ENCODE measurements around the gene METAP1D. TPM values are rescaled to one million over a fixed set of nuclear protein-coding genes. Genes with fewer than 3 reads are reported as not detected.

Gene METAP1D
- total RNA-seq, 1 experiment from 2014 or later, result 32.4 TPM

- no peaks in the 10 kb centered on the region for H3K9me3 ChIP-seq (ENCODE audit: insufficient read depth, low read depth)
- TF ChIP-seq EZH2 (IDR thresholded peaks at IDR 0.05; ENCODE audit: low read depth) (no peak), CTCF (conservative IDR thresholded peaks at IDR 0.05) (no peak)
- H4K20me1 ChIP-seq (ENCODE audit: insufficient read depth), result no peaks in the 10 kb centered on the region
- H3F3A ChIP-seq (ENCODE audit: insufficient read depth, low read depth), result peaks cover 6% of the 10 kb centered on the region; the same call in 1 of the 2 replicates
- no peak overlapping the region for H3K4me3 ChIP-seq
- no TSS peak for BruUV-seq (replicated peaks)
- CTCF ChIA-PET, result no interaction called here
- peaks cover 9% of the 10 kb centered on the region for H3K4me1 ChIP-seq (replicated peaks; ENCODE audit: insufficient read depth)
- H2AFZ ChIP-seq, result no peak overlapping the region
- no peaks in the 10 kb centered on the region for H3K9me2 ChIP-seq (ENCODE audit: insufficient read depth)
- POLR2A ChIA-PET (ENCODE audit: unreplicated experiment), result interaction anchor here (1.0 kb wide), 1 partner anchor 1363 kb away, joined by 8 read pairs; no protein-coding TSS in a partner anchor
- H3K36me3 ChIP-seq (ENCODE audit: low read depth), result no peaks in the 10 kb centered on the region
- intact Hi-C loops (cut with micrococcal nuclease; ENCODE audit: unreplicated experiment), result no loop called here
- H3K4me2 ChIP-seq, result no peak overlapping the region
- H3K27ac ChIP-seq, result no peak overlapping the region
- H3K79me2 ChIP-seq (ENCODE audit: low read depth), result no peaks in the 10 kb centered on the region
- H3K27me3 ChIP-seq (ENCODE audit: insufficient read depth, low read depth), result no peaks in the 10 kb centered on the region
- DNase-seq, result no peak
Measured at GRCh38 chr2:172011812-172012575, 12.2 kb downstream of the METAP1D start.

- Histone ChIP-seq H4K20me1 (ENCODE audit: insufficient read depth) (no peaks in the 10 kb centered on the region), H3K27ac (no peak overlapping the region), H3K27me3 (ENCODE audit: insufficient read depth, low read depth) (no peaks in the 10 kb centered on the region), H3K36me3 (ENCODE audit: low read depth) (no peaks in the 10 kb centered on the region), H2AFZ (no peak overlapping the region), H3K4me2 (no peak overlapping the region), H3K4me3 (no peak overlapping the region), H3K9me2 (ENCODE audit: insufficient read depth) (no peaks in the 10 kb centered on the region), H3K4me1 (replicated peaks; ENCODE audit: insufficient read depth) (peaks cover 9% of the 10 kb centered on the region), H3F3A (ENCODE audit: insufficient read depth, low read depth) (peaks cover 6% of the 10 kb centered on the region; the same call in 1 of the 2 replicates), H3K9me3 (ENCODE audit: insufficient read depth, low read depth) (no peaks in the 10 kb centered on the region), H3K79me2 (ENCODE audit: low read depth) (no peaks in the 10 kb centered on the region)
- POLR2A ChIA-PET (ENCODE audit: unreplicated experiment), result interaction anchor here (1.0 kb wide), 1 partner anchor 1362 kb away, joined by 8 read pairs; no protein-coding TSS in a partner anchor
- TF ChIP-seq CTCF (conservative IDR thresholded peaks at IDR 0.05), result no peak
- no peak for TF ChIP-seq EZH2 (IDR thresholded peaks at IDR 0.05; ENCODE audit: low read depth)
- intact Hi-C loops (cut with micrococcal nuclease; ENCODE audit: unreplicated experiment), result no loop called here
- CTCF ChIA-PET, result no interaction called here
- no TSS peak for BruUV-seq (replicated peaks)
- DNase-seq, result no peak
Measured at GRCh38 chr2:172012677-172013391, 13.1 kb downstream of the METAP1D start.

GRCh38 chr2:172013396-172013795 is 13.6 kb downstream of the METAP1D start:
- ChIA-PET CTCF (no interaction called here), POLR2A (ENCODE audit: unreplicated experiment) (no interaction called here)
- H3F3A ChIP-seq (ENCODE audit: insufficient read depth, low read depth), result peaks cover 1% of the 10 kb centered on the region; the same call in 1 of the 2 replicates
- TF ChIP-seq CTCF (conservative IDR thresholded peaks at IDR 0.05), result no peak
- no peak for TF ChIP-seq EZH2 (IDR thresholded peaks at IDR 0.05; ENCODE audit: low read depth)
- no peaks in the 10 kb centered on the region for H3K9me2 ChIP-seq (ENCODE audit: insufficient read depth)
- no peak overlapping the region for H2AFZ ChIP-seq
- H3K9me3 ChIP-seq (ENCODE audit: insufficient read depth, low read depth), result no peaks in the 10 kb centered on the region
- H4K20me1 ChIP-seq (ENCODE audit: insufficient read depth), result no peaks in the 10 kb centered on the region
- H3K27ac ChIP-seq, result no peak overlapping the region
- H3K79me2 ChIP-seq (ENCODE audit: low read depth), result no peaks in the 10 kb centered on the region
- peaks cover 7% of the 10 kb centered on the region for H3K4me1 ChIP-seq (replicated peaks; ENCODE audit: insufficient read depth)
- no peaks in the 10 kb centered on the region for H3K36me3 ChIP-seq (ENCODE audit: low read depth)
- intact Hi-C loops (cut with micrococcal nuclease; ENCODE audit: unreplicated experiment), result no loop called here
- H3K4me2 ChIP-seq, result no peak overlapping the region
- no peak overlapping the region for H3K4me3 ChIP-seq
- no peaks in the 10 kb centered on the region for H3K27me3 ChIP-seq (ENCODE audit: insufficient read depth, low read depth)
- BruUV-seq (replicated peaks), result no TSS peak
- no peak for DNase-seq

Data from PC-9 (cell line).